IPS DF 6.9 (cell line): ENCODE results near the gene NUP214.

ENCODE experiments used
- DNase-seq: peaks from one replicate; pipeline ENCODE4 v3.0.0-alpha.2; 2013; ENCODE audit warnings: low read depth, low spot score
- H3K27ac ChIP-seq: one replicate; pipeline ENCODE4 v1.5.1; 2013; ENCODE audit warnings: low read length, control low read depth
- H3K27me3 ChIP-seq: 2 replicates; pipeline ENCODE4 v1.6.1; 2013; ENCODE audit warnings: mild to moderate bottlenecking, low read length; ENCODE audit not compliant: control insufficient read depth, insufficient read depth
- H3K36me3 ChIP-seq: 2 replicates; pipeline ENCODE4 v1.6.1; 2013; ENCODE audit warnings: low read length; ENCODE audit not compliant: control insufficient read depth, insufficient read depth
- H3K4me1 ChIP-seq: 2 replicates; pipeline ENCODE4 v1.6.1; 2013; ENCODE audit warnings: low read length; ENCODE audit not compliant: control insufficient read depth, insufficient read depth
- H3K4me3 ChIP-seq: 2 replicates; pipeline ENCODE4 v1.5.1; 2013; ENCODE audit warnings: mild to moderate bottlenecking, low read length
- H3K9me3 ChIP-seq: 2 replicates; pipeline ENCODE4 v1.6.1; 2013; ENCODE audit warnings: low read length, inconsistent platforms; ENCODE audit not compliant: control insufficient read depth, insufficient read depth
- WGBS: extraction: QIAGEN DNeasy Blood & Tissue Kit; methylation state at CpG from one replicate; pipeline ENCODE4 v1.1.7; 2013; ENCODE audit warnings: mixed read lengths, missing lambda C conversion rate; ENCODE audit not compliant: insufficient read length, insufficient coverage; 5-methylcytosine and 5-hydroxymethylcytosine counted together

The NUP214 gene

GRCh38 chr9:131125288-131126058, at the start of gene NUP214:
Gene NUP214, plus strand, starts transcription at chr9:131125586. Its CDS starts 119 bp downstream, at chr9:131125705.
- Histone ChIP-seq H3K4me1 (no peaks in the 10 kb centered on the region), H3K36me3 (peaks cover 11% of the 10 kb centered on the region), H3K9me3 (no peaks in the 10 kb centered on the region), H3K27me3 (no peaks in the 10 kb centered on the region), H3K4me3 (peak within 1 kb of the TSS; percentile 66), H3K27ac (no peak within 1 kb of the TSS)
- no CpG with 5 or more reads among the region's 61 CpGs for WGBS
- peak; percentile 93 for DNase-seq

DNA sequence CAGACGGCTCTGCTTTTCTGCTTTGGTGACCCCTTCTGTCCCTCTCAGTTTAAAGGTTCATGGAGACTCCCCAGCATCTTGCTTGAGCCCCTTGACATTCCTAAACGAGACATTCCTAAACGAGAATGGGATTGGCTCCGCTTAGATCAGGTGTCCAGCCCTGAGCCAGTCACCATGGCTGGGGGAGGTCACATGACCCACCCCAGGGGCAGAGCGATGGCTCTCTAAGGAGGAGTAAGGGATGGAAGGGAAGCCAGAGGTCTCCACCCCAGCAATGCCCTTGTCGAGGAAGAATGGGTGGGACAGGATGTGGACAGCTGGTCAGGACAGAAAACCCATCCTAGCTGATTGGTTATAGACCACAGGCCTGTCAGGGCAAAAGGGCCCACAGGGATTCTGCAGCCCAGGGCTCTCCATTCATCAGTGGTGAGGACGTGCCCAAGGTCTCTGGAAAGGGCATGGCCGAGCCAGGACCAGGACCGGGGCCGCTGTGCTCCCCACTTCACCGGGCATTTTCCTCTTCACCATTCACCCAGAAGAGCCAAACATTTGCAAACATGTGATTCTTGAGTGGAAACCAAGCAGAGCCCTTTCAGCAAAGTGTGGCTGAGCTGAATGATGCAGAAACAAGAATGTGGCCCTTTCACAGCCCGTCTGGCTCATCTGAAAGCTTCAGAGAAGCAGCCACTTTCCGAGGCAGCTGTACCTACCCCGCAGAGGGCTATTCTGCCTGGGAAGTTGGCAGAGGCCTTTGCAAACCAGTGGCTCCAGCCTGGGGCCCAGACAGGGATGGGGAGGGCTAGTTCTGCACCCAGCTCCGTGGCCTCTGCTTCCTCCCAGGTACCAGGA, 48.8 kb upstream of the NUP214 start:
- WGBS: no CpG with 5 or more reads among the region's 15 CpGs
- DNase-seq: no peak
- H3K27me3 ChIP-seq: no peaks in the 10 kb centered on the region
- peaks cover 4% of the 10 kb centered on the region; the same call in 1 of the 2 replicates for H3K36me3 ChIP-seq
- no peak overlapping the region; the same call in 1 of the 2 replicates for H3K4me3 ChIP-seq
- H3K4me1 ChIP-seq: 0 out of 2 replicates have a peak, but pooled peaks cover 1% of the 10 kb centered on the region
- H3K27ac ChIP-seq: no peak overlapping the region
- no peaks in the 10 kb centered on the region for H3K9me3 ChIP-seq

DNA sequence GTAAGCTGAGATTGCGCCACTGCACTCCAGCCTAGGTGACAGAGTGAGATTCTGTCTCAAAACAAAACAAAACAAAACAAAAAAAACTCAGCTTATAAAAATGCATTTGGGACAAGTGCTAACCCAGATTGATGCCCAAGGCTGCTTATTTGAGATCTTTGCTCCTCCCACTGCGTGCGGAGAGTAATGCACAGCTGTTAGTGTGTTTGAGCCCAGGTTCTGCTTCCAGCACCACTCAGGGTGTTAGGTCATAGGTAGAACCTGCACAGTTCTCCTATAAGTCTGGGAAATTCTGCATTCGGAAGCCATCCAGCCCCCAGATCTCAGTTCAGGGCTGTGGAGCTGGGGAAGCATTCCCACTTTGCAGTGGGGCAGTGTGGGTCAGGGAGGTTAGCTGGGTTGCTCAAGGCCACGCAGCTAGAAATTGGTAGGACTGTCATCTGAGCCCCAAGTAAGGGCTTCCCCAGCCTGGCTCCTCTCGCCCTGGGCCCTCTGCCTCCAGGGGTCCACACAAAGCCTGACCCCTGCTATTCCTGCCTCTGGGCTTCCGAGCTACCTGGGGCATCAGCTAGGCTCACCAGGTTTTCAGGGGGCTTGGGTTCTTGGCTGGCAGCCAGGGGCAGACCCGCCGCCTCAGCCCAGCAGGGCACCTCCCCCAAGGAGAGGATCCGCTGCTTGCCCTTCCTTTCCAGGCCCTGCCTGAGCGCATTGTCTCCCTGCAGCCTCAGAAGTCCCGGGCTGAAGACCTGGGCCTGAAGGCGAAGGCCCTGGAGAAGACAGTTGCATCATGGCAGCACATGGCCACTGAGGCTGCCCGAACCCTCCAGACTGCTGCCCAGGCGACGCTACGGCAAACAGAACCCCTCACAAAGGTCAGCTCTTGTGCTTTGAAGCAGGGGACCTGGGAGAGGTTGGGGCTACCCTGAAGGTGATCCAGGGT, 46.7 kb upstream of the NUP214 start:
- no CpG with 5 or more reads among the region's 17 CpGs for WGBS
- Histone ChIP-seq H3K36me3 (no peaks in the 10 kb centered on the region; the same call in 1 of the 2 replicates), H3K4me3 (no peak overlapping the region), H3K9me3 (no peaks in the 10 kb centered on the region), H3K27ac (no peak overlapping the region), H3K27me3 (no peaks in the 10 kb centered on the region), H3K4me1 (0 out of 2 replicates have a peak, but pooled peaks cover 1% of the 10 kb centered on the region)
- DNase-seq: no peak

DNA sequence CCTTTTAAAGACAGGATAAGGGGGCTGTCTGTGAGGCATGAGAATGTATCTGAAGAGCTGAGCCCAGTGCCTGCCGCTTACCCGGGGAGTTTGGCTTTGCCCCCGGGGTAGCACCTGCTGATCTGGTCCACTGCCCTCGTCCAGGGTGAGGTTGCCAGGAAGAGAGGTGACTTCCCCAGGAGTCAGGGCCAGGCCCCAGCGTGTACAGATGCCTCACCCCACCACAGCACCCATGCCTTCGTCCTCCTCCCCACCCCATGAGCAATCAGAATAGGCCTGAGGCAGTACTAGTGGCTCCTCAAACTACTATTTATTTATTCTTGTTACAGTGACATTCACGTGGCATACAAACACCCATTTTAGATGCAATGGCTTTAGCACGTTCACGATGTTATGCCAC, 44.8 kb upstream of the NUP214 start:
- Histone ChIP-seq H3K27ac (no peak overlapping the region), H3K9me3 (no peaks in the 10 kb centered on the region), H3K4me3 (no peak overlapping the region), H3K36me3 (no peaks in the 10 kb centered on the region), H3K4me1 (0 out of 2 replicates have a peak, but pooled peaks cover 1% of the 10 kb centered on the region), H3K27me3 (no peaks in the 10 kb centered on the region)
- no peak for DNase-seq
- no CpG with 5 or more reads among the region's 9 CpGs for WGBS

- Histone ChIP-seq H3K36me3 (no peaks in the 10 kb centered on the region), H3K4me3 (no peak overlapping the region), H3K9me3 (no peaks in the 10 kb centered on the region), H3K4me1 (0 out of 2 replicates have a peak, but pooled peaks cover 1% of the 10 kb centered on the region), H3K27me3 (no peaks in the 10 kb centered on the region), H3K27ac (no peak overlapping the region)
- DNase-seq: no peak
- no CpG with 5 or more reads among the region's 9 CpGs for WGBS
Measured at GRCh38 chr9:131081868-131082267, 43.5 kb upstream of the NUP214 start.

DNA sequence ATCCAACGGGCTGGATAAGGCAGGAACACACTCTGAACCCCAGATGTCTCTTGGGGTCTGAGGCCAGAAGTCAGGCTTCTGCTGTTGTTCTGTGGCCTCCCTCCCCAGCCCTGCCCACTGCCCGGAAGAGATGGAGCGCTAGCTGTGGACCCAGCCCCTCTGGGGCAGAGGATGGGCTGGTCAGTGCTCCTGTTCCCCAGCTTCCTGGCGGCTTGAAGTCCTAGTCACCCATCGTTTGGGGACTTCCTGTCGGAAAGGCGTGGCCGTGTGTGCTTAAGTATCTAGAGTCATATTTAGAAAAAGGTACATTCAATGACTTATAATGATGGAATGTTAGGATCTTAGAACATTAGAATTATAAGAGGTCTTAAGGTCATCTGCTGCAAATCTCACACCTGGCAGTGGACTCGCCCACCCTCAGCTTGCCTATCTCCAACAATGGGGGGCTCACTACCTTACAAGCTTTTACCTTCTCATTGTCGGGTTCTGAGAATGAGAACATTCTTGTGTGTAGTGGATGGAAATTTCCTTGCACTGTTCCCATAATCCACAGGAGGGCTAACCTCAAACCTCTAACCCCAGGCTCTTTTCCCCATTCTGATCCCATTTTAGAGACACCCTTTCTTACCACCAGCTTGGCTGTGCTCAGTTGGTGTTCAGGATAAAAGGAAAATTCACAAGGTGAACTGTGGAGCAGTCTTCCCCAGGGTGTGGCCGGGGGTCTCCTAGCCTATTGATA, 42.4 kb upstream of the NUP214 start:
- Histone ChIP-seq H3K27me3 (no peaks in the 10 kb centered on the region), H3K36me3 (no peaks in the 10 kb centered on the region), H3K4me1 (0 out of 2 replicates have a peak, but pooled peaks cover 1% of the 10 kb centered on the region), H3K4me3 (no peak overlapping the region), H3K9me3 (no peaks in the 10 kb centered on the region), H3K27ac (no peak overlapping the region)
- no peak for DNase-seq
- no CpG with 5 or more reads among the region's 11 CpGs for WGBS

- Histone ChIP-seq H3K9me3 (no peaks in the 10 kb centered on the region), H3K4me1 (no peaks in the 10 kb centered on the region), H3K27me3 (no peaks in the 10 kb centered on the region), H3K4me3 (no peak overlapping the region), H3K27ac (no peak overlapping the region), H3K36me3 (no peaks in the 10 kb centered on the region)
- WGBS: no CpG with 5 or more reads among the region's 8 CpGs
- DNase-seq: no peak
Measured at GRCh38 chr9:131084661-131085369, 40.6 kb upstream of the NUP214 start.

- Histone ChIP-seq H3K36me3 (no peaks in the 10 kb centered on the region), H3K4me3 (no peak overlapping the region), H3K27me3 (no peaks in the 10 kb centered on the region), H3K4me1 (no peaks in the 10 kb centered on the region), H3K9me3 (no peaks in the 10 kb centered on the region), H3K27ac (no peak overlapping the region)
- no peak for DNase-seq
- no CpG with 5 or more reads among the region's 23 CpGs for WGBS
Measured at GRCh38 chr9:131085370-131086122, 39.8 kb upstream of the NUP214 start.
